GM19328 (cell line): ENCODE measurements around the gene MRI1.
"Not testable (repeated sequence)": the region's sequence is repeated elsewhere in the genome, so short reads cannot be mapped to it uniquely, and the experiment has no call there.

ENCODE experiments used
- ATAC-seq: cut with Tn5 transposase; IDR thresholded peaks from one replicate; pipeline ENCODE4 v1.9.1; 2021; ENCODE audit warnings: mild to moderate bottlenecking, moderate library complexity; ENCODE audit not compliant: unreplicated experiment

The MRI1 gene

DNA sequence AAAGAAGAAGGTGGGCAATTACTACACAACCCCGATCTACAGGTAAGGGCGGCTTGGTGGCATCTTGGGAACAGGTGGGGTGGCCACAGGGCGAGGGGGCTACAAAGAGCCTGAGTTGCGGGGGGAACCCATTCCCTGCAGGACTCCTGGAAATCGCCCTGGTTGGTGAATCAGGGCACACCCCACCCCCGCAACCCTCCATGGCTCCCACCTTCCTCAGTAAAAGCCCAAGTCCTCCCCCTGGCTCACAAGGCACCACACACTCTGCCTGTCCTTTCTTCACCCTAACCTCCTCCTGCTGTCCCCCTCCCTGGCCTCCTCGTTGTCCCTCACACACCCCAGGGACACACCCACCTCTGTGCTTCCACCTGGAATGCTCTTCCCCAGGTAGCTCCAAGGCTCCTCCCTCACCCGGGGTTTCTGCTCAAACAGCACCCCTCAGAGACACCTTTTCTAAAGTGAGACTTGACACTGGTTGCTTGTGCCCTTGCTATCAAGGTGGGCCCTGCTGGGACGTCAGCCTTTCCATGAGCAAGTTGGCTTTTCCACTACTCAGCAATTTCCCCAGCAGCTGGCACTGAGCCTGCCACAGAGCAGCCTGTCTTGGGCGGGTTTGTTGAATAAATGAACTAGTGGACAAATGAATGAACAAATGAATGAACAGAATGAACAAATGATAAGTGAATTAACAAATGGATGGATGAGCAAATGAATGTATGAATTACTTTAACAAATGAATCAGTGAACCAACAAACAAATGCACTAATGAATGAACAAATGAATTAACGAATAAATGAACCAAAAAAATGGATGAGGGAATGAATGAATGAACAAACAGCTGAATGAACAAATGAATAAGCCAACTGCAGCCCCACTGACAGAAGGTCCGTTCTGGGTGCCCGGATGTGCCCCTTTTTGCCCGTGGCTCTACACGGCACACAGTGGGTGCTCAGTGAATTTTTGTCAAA, 6.2 kb upstream of the MRI1 start:
- no peak for ATAC-seq

DNA sequence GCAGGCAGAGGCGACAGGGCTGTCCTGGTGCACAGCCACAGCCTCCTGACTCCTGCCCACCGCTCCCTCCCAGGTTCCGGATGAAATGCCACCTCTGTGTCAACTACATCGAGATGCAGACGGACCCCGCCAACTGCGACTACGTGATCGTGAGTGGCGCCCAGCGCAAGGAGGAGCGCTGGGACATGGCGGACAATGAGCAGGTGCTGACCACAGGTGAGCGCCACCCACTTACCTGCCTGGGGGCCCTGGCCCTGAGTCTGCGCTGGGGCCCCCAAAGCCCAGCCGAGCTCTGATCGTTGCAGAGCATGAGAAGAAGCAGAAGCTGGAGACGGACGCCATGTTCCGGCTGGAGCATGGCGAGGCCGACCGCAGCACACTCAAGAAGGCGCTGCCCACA, 5.5 kb upstream of the MRI1 start:
- ATAC-seq: no peak

GRCh38 chr19:13761423-13761822, 2.9 kb upstream of the MRI1 start:
- no peak for ATAC-seq

- ATAC-seq: no peak
These were observed 1.6 kb upstream of the MRI1 start for GRCh38 chr19:13762635-13763235.

GRCh38 chr19:13763265-13763664, 1.1 kb upstream of the MRI1 start:
- no peak for ATAC-seq

GRCh38 chr19:13764821-13765394, 586 bp downstream of the MRI1 start:
- no peak for ATAC-seq

GRCh38 chr19:13765395-13766094, 1.2 kb downstream of the MRI1 start:
- no peak for ATAC-seq

GRCh38 chr19:13766095-13766481, 1.8 kb downstream of the MRI1 start:
- ATAC-seq: no peak

GRCh38 chr19:13768510-13768909, 4.2 kb downstream of the MRI1 start:
- ATAC-seq: no peak

- ATAC-seq: no peak
These were observed 5.8 kb downstream of the MRI1 start for GRCh38 chr19:13770013-13770635.

- peak; percentile 72 for ATAC-seq
These were observed 10.2 kb downstream of the MRI1 start, which contains the start of gene C19orf53 for GRCh38 chr19:13774217-13775191. Gene C19orf53, plus strand, starts transcription at chr19:13774456. Its CDS starts 22 bp downstream, at chr19:13774478.

DNA sequence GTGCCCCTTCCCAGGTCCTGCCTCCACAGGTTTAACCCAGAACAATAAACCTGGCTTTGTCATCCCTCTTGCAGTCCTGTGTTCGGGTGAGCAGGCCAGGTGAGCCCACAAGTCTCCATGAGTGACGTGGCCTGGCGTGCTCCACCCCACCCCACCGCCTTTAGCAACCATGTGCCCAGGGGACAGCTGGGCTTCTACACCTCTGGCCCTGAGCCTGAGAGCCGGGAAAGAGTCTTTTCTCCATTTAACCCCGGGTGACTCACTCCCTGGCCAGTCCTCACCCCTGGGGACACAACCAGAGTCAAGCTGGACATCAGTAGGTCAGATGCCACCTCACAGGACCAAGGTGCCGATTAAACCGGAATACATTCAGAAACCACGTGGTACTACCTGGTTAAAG, 14.1 kb downstream of the MRI1 start:
- ATAC-seq: no peak

DNA sequence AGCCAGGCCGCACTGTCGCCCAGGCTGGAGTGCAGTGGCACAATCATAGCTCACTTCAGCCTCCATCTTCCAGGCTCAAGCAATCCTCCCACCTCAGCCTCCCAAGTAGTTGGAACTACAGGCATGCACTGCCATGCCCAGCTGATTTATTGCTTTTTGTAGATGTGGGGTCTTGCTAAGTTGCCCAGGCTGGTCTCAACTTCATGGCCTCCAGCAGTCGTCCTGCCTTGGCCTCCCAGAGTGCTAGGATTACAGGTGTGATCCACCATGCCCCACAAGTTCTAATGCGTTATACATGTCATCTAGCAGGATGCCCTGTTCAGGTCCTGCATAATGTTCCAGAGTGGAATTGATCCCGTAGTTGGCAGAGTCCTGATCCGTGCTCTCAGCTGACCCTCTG, 14.5 kb downstream of the MRI1 start:
- no peak for ATAC-seq

- not testable (repeated sequence) for ATAC-seq
These were observed 15.5 kb downstream of the MRI1 start for GRCh38 chr19:13779794-13780193.

DNA sequence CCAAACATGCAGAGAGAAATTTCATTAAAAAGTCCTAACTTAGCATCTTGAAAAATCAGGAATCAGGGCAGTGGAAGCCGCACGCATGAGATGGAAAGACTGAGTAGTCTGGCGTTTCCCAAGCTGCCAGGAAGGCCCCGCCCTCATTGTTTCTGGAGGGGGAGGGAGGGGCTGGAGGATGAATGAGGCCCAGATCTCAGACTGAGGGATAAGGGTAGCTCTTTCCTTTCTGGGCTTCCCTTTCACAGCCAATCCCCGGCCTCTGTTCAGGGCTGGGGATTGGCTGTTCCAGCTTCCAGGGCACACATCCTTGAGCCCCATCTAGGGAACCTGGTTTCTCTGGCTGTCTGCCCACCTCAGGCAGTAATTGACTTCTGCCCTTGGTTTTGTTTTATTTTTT, 17.2 kb downstream of the MRI1 start:
- ATAC-seq: no peak

GRCh38 chr19:13782537-13782936, 18.2 kb downstream of the MRI1 start:
- no peak for ATAC-seq

DNA sequence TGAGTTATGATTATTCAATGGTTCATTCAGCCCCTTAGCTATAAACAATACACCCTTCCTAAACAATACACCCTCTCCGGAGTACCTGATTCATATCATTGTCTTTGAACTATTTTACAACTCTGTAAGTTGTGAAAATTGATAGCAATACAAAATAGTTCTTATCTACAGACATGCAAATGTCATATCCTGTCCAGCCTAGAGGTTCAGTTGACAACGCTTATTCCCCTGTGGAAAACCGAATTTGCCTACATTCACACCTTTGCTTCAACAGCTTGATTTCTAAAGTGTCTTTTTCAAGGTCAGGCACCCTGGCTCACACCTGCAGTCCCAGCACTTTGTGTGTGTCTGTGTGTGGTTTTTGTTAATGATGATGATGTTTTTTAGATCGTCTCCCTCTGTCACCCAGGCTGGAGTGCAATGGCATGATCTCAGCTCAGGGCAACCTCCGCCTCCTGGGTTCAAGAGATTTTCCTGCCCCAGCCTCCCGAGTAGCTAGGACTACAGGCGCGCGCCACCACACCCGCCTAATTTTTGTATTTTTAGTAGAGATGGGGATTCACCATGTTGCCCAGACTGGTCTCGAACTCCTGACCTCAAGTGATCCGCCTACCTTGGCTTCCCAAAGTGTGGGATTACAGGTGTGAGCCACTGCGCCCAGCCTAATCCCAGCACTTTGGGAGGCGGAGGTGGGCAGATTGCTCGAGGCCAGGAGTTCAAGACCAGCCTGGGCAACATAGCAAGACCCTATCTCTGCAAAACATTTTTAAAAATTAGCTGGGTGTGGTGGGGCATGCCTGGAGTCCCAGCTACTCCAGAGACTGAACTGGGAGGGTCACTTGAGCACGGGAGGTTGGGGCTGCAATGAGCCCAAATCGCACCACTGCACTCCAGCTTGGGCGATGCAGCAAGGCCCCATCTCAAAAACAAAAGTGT, 19.5 kb downstream of the MRI1 start:
- ATAC-seq: no peak

- no peak for ATAC-seq
These were observed 20.6 kb downstream of the MRI1 start for GRCh38 chr19:13784731-13785452.
